WTC11 (cell line): ENCODE results near the gene GALNT17.

Source experiments
- CREB1 ChIP-seq: sonication (generic); formaldehyde crosslinking; IDR thresholded peaks from 2 replicates; pipeline ENCODE4 v1.8.0; 2023; ENCODE audit warnings: mild to moderate bottlenecking, missing genetic modification reagents
- ESRRA ChIP-seq: sonication (generic); formaldehyde crosslinking; IDR thresholded peaks from 2 replicates; pipeline ENCODE4 v1.8.1; 2022; ENCODE audit warnings: mild to moderate bottlenecking, missing genetic modification reagents, borderline replicate concordance
- ETV6 ChIP-seq: sonication (generic); formaldehyde crosslinking; IDR thresholded peaks from 2 replicates; pipeline ENCODE4 v1.8.1; 2022; ENCODE audit warnings: mild to moderate bottlenecking, missing genetic modification reagents
- GABPB1 ChIP-seq: sonication (generic); formaldehyde crosslinking; IDR thresholded peaks from 2 replicates; pipeline ENCODE4 v1.8.1; 2023; ENCODE audit warnings: mild to moderate bottlenecking, missing genetic modification reagents
- IRF2 ChIP-seq: sonication (generic); formaldehyde crosslinking; IDR thresholded peaks from 2 replicates; pipeline ENCODE4 v1.8.0; 2022; ENCODE audit warnings: low read depth, missing genetic modification reagents, borderline replicate concordance
- MAX ChIP-seq: sonication (generic); formaldehyde crosslinking; IDR thresholded peaks from 2 replicates; pipeline ENCODE4 v1.8.0; 2022; ENCODE audit warnings: mild to moderate bottlenecking, missing genetic modification reagents
- MYBL2 ChIP-seq: sonication (generic); formaldehyde crosslinking; IDR thresholded peaks from 2 replicates; pipeline ENCODE4 v1.8.1; 2023; ENCODE audit warnings: mild to moderate bottlenecking, moderate library complexity, missing genetic modification reagents
- SMAD4 ChIP-seq: sonication (generic); formaldehyde crosslinking; IDR thresholded peaks from 2 replicates; pipeline ENCODE4 v1.8.0; 2022; ENCODE audit warnings: mild to moderate bottlenecking, missing genetic modification reagents
- STAT6 ChIP-seq: sonication (generic); formaldehyde crosslinking; conservative IDR thresholded peaks from 2 replicates; pipeline ENCODE4 v1.8.1; 2023; ENCODE audit warnings: mild to moderate bottlenecking, low read depth, missing genetic modification reagents, moderate library complexity
- ZNF281 ChIP-seq: sonication (generic); formaldehyde crosslinking; IDR thresholded peaks from 2 replicates; pipeline ENCODE4 v1.8.0; 2023; ENCODE audit warnings: mild to moderate bottlenecking, missing genetic modification reagents
- TF ChIP-seq, protein P1 (sequence below): fragments of 200-600 bp; IDR thresholded peaks from 2 replicates; pipeline ENCODE4 v1.8.0; 2022; ENCODE audit warnings: antibody characterized with exemption
- TF ChIP-seq, protein P2 (sequence below): sonication (generic); formaldehyde crosslinking; IDR thresholded peaks from 2 replicates; pipeline ENCODE4 v1.8.0; 2022; ENCODE audit warnings: mild to moderate bottlenecking, missing genetic modification reagents

DNA sequence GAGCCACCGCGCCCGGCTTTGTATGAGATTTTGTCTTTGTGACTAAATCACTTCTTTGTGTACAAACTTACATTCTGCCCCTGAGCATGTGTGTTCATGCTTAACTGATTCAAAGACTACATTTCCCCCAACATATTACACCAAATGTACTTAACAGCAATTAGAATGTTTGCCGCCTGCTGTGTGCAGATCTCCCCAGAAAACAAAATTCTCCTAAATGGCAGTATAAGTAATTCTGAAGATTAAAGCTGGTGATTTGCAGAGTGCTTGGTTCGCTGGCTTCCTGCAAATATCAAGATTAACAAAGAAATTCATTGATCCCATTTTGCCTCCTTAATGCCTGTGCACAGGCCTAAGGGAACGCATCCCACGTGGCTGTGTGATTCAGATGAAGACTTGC is 230.3 kb downstream of the GALNT17 start:
- TF ChIP-seq, protein P1, sequence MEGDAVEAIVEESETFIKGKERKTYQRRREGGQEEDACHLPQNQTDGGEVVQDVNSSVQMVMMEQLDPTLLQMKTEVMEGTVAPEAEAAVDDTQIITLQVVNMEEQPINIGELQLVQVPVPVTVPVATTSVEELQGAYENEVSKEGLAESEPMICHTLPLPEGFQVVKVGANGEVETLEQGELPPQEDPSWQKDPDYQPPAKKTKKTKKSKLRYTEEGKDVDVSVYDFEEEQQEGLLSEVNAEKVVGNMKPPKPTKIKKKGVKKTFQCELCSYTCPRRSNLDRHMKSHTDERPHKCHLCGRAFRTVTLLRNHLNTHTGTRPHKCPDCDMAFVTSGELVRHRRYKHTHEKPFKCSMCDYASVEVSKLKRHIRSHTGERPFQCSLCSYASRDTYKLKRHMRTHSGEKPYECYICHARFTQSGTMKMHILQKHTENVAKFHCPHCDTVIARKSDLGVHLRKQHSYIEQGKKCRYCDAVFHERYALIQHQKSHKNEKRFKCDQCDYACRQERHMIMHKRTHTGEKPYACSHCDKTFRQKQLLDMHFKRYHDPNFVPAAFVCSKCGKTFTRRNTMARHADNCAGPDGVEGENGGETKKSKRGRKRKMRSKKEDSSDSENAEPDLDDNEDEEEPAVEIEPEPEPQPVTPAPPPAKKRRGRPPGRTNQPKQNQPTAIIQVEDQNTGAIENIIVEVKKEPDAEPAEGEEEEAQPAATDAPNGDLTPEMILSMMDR, result no peak
- TF ChIP-seq IRF2 (CRISPR knock-in tag) (no peak), MAX (CRISPR knock-in tag) (no peak), GABPB1 (CRISPR knock-in tag) (no peak), ZNF281 (CRISPR knock-in tag) (no peak), ESRRA (CRISPR knock-in tag) (no peak), CREB1 (CRISPR knock-in tag) (no peak), ETV6 (CRISPR knock-in tag) (no peak), MYBL2 (CRISPR knock-in tag) (no peak), SMAD4 (CRISPR knock-in tag) (no peak), STAT6 (no peak)
- TF ChIP-seq, protein P2, sequence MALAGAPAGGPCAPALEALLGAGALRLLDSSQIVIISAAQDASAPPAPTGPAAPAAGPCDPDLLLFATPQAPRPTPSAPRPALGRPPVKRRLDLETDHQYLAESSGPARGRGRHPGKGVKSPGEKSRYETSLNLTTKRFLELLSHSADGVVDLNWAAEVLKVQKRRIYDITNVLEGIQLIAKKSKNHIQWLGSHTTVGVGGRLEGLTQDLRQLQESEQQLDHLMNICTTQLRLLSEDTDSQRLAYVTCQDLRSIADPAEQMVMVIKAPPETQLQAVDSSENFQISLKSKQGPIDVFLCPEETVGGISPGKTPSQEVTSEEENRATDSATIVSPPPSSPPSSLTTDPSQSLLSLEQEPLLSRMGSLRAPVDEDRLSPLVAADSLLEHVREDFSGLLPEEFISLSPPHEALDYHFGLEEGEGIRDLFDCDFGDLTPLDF (CRISPR knock-in tag), result no peak
